Esophagus (tissue), 2 donors: ENCODE results near the gene CMIP. TPM values are rescaled to one million over a fixed set of nuclear protein-coding genes. Genes with fewer than 3 reads are reported as not detected.
A peak's percentile ranks its signal among the peaks of the same experiment; 100 is the strongest.

Experiments used
- H3K27ac ChIP-seq, 2 donors: one replicate each; pipeline ENCODE4 v1.5.1; 2013; ENCODE audit warnings: low read depth in 2 of 2, mild to moderate bottlenecking in 2 of 2, inconsistent platforms in 1 of 2, low read length in 1 of 2, moderate library complexity in 1 of 2
- H3K27me3 ChIP-seq, 2 donors: one replicate each; pipeline ENCODE4 v1.6.1; 2013; ENCODE audit warnings: low read length in 2 of 2, control low read depth in 1 of 2, mild to moderate bottlenecking in 1 of 2; ENCODE audit not compliant: insufficient read depth in 2 of 2, control insufficient read depth in 1 of 2
- H3K36me3 ChIP-seq, 2 donors: one replicate each; pipeline ENCODE4 v1.6.1; 2013; ENCODE audit warnings: low read length in 1 of 2; ENCODE audit not compliant: control insufficient read depth in 2 of 2, insufficient read depth in 2 of 2
- H3K4me1 ChIP-seq, 2 donors: one replicate each; pipeline ENCODE4 v1.6.1; 2013; ENCODE audit warnings: low read length in 1 of 2; ENCODE audit not compliant: control insufficient read depth in 2 of 2, insufficient read depth in 2 of 2
- H3K4me3 ChIP-seq, 2 donors: one replicate each; pipeline ENCODE4 v1.5.1; 2013; ENCODE audit warnings: low read length in 2 of 2, mild to moderate bottlenecking in 2 of 2, low read depth in 1 of 2, moderate library complexity in 1 of 2
- H3K9me3 ChIP-seq, 2 donors: one replicate each; pipeline ENCODE4 v1.6.1; 2013; ENCODE audit warnings: mild to moderate bottlenecking in 2 of 2, low read depth in 1 of 2, low read length in 1 of 2, moderate library complexity in 1 of 2; ENCODE audit not compliant: control insufficient read depth in 2 of 2, insufficient read depth in 1 of 2
- WGBS, 2 donors: extraction: QIAGEN DNeasy Blood & Tissue Kit; methylation state at CpG; one replicate each; pipeline ENCODE4 v1.1.7; 2013; 5-methylcytosine and 5-hydroxymethylcytosine counted together
- polyA plus RNA-seq, 2 donors: library from polyadenylated mRNA; stranded (reverse); fragments of 200-250 nt; gene quantifications; one replicate each; pipeline ENCODE4 v1.2.3, GENCODE V29; 2013
- donor health status: healthy with polysubstance abuse.
- donor health status: Bipolar disorder and iron deficiency.

The CMIP gene
- polyA plus RNA-seq, 2 donors, result 16.9 to 19.3 TPM

DNA sequence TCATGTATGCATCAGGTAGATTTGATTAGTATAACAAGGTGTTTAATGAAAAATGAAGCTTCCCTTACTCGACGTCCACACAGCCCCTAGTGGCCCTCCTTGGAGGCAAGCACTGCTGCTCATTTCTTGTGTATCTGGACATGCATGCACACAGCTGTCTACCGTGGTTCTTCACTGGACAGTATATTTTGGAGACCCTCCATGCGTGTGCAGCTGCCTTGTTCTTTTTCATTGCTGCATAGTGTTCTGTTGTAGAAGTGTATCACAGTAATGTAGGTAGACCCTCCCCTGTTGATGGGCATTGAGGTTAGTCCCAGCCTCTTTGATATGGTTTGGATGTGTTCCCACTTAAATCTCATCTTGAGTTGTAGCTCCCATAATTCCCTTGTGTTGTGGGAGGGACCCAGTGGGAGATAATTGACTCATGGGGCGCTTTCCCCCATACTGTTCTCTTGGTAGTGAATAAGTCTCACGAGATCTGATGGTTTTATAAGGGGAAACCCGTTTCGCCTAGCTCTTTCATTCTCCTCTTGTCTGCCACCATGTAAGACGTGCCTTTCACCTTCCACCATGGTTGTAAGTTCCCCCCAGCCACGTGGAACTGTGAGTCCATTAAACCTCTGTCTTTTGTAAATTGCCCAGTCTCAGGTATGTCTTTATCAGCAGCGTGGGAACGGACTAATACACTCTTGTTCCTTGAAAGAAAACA is 6.3 kb downstream of the CMIP start:
- H3K36me3 ChIP-seq, result peaks cover 0 to 11% of the 10 kb centered on the region in 2 donors
- no peak overlapping the region for H3K27ac ChIP-seq
- WGBS, 2 donors, result 86 to 90% methylated on average over 12 of the region's 12 CpGs
- H3K4me3 ChIP-seq, result no peak overlapping the region
- H3K27me3 ChIP-seq, result no peaks in the 10 kb centered on the region
- no peaks in the 10 kb centered on the region for H3K9me3 ChIP-seq
- H3K4me1 ChIP-seq, result peaks cover 3 to 40% of the 10 kb centered on the region in 2 donors

DNA sequence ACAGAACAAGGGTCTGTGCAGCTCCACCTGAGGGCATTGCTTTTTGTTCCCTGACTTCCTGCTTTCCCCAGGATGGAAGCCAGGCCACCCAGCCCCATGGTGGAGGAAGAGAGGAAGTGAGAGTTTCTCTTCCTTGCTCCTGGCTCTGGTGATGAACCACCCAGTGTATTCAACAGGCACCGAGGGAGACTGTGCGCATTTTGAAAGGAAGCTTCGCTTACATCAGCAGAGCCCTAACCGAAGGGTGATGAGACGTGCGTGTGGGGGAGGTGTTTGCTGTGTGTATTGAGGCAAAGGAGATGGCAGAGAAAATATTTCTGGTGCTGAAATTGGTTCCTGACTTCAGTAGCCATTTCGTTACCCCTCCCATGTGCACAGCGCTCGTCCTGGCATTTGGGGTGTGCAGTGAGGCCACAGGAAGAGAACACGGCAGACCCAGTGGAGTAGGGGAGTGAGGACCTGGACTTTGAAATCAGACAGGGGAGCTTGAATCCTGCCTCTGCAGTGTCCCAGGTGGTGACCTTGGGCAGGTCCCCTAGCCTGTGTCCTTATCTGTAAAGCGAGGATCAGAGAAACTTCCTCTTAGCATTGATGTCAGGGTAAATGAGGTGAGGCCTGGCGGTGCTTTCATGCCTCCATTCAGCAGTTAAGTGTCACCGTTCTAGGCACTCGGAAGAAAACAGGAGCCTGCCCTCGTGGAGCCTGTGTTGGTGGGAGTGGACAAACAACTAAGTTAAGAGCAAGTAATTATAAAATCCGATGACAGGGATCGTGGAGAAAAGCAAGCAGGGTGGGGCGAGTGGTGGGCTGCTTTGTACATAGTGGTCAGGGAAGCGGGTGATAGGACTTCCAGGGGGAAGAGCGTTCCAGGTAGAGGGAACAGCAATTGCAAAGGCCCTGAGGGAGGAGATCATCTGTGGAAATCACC is 7.4 kb downstream of the CMIP start:
- peak overlapping the region in 1 of 2 donors; percentile 36 for H3K27ac ChIP-seq
- H3K4me3 ChIP-seq, result no peak overlapping the region
- H3K9me3 ChIP-seq, result no peaks in the 10 kb centered on the region
- no peaks in the 10 kb centered on the region for H3K27me3 ChIP-seq
- peaks cover 3 to 48% of the 10 kb centered on the region in 2 donors for H3K4me1 ChIP-seq
- WGBS, 2 donors, result 61 to 78% methylated on average over 20 of the region's 20 CpGs
- H3K36me3 ChIP-seq, result peaks cover 0 to 17% of the 10 kb centered on the region in 2 donors

DNA sequence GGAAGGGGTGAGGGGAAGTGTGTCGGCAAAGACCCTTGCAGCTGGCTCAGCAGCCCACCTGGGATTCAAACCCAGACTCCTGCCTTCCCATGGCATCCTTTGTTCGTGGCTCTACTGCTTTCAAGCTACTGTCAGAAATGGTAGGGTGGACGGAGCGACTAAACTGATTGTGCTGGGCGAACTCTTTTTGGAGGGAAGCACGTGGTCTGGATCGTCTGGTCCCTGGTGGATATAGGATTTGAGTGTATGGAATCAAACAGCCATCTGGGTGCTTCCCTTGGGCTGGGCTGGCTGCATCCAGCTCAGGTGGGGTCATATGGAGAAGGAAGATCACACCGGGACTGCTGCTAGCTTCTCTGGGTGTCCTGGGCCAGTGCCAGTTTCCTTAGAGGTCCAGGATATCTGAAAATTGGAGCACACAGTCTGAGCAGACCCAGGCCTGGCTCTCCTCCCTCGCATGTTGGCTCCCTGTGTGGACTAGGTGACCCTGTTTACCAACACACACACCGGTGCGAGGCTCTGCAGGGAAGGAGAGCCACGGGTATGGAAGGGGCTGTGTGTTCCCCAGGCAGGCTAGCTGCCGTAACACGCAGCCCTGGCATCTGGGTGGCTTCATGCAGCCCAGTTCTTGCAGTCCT is 8.6 kb downstream of the CMIP start:
- no peak overlapping the region for H3K27ac ChIP-seq
- H3K4me1 ChIP-seq, result peaks cover 3 to 45% of the 10 kb centered on the region in 2 donors

DNA sequence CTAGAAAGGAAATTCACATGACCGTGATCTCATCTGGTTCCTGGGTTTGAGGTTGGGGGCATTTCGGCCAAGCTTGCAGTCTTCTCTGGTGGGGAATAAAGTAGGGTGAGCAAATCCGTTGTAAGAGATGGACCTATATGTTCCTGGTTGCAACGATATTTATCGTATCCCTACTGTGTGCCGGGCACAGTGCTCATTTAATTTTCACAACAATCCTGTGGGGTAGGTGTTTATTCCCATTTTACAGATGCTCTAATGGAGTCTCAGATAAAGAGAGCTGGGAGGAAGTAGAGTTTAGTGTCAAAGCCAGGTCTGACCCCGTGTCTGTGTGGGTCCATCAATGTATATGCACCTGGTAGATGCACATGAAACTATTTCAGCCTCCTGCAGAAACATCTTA is 9.4 kb downstream of the CMIP start:
- H3K9me3 ChIP-seq, result no peaks in the 10 kb centered on the region
- H3K36me3 ChIP-seq, result peaks cover 0 to 23% of the 10 kb centered on the region in 2 donors
- H3K4me1 ChIP-seq, result peaks cover 3 to 38% of the 10 kb centered on the region in 2 donors
- no peak overlapping the region for H3K4me3 ChIP-seq
- H3K27ac ChIP-seq, result no peak overlapping the region
- 87 to 91% methylated on average over 7 of the region's 7 CpGs for WGBS, 2 donors
- H3K27me3 ChIP-seq, result no peaks in the 10 kb centered on the region

More for the DNA sequence above, 8.6 kb downstream of the CMIP start:
- Histone ChIP-seq H3K36me3 (peaks cover 0 to 21% of the 10 kb centered on the region in 2 donors), H3K4me3 (no peak overlapping the region), H3K9me3 (no peaks in the 10 kb centered on the region), H3K27me3 (no peaks in the 10 kb centered on the region)
- 71 to 78% methylated on average over 14 of the region's 14 CpGs for WGBS, 2 donors

DNA sequence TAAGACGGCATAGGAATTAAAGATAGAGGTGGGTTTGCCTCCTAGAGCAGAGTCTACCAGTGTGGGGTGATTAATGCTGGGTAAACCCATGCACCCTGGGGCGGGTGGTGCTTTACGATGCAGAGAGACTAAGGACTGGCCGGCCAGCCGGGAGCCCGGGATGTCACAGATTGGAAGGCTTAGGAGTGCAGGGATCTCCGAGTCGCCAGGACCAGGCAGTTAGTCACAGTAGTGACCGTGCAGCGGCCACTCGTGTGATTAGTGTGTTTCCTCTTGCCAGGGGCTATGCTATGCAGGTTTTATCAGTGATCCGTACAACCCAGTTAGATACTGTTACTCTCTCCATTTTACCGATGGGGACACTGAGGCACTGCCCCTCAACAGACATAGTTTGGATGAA is 10.4 kb downstream of the CMIP start:
- Histone ChIP-seq H3K27ac (no peak overlapping the region), H3K4me3 (no peak overlapping the region), H3K36me3 (peaks cover 0 to 23% of the 10 kb centered on the region in 2 donors), H3K4me1 (peaks cover 3 to 40% of the 10 kb centered on the region in 2 donors), H3K27me3 (no peaks in the 10 kb centered on the region), H3K9me3 (no peaks in the 10 kb centered on the region)
- WGBS, 2 donors, result 91 to 97% methylated on average over 13 of the region's 13 CpGs

DNA sequence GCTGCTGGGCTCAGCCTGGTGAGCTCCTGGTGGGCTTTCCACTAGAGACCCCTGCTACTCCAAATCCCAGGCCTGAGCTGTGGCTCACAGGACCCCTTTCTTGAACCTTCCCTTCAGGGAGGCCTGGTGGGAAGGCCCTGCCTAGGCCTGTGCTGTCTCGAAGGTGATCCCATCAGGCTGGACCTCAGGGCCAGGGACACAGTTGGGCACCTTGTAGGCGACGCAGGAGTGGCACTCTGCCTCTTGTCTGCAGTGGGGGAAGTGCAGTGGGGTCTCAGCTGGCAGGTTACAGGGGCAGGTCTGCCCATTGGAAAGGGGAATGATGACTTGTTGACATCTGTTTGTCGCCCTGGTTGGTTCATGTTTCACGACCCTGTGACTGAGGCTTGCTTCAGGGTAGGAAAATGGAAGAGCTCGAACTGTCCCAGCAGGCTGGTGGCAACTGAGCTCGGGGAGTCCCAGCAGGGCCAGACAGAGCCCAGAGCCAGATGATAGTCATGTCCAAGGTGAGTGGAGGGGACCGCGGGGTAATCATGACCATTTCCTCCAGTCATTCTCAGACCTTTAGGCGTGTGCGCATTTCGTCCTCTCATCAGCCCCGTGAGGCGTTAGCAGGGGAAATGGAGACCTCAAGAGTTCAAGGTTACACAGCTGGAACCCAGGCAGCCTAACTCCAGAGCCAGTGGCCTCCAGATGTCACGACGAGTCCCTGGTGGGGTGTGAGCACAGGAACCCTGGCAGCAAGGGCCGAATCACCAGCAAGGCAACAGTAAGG is 11.3 kb downstream of the CMIP start:
- no peak overlapping the region for H3K27ac ChIP-seq
- H3K27me3 ChIP-seq, result no peaks in the 10 kb centered on the region
- no peaks in the 10 kb centered on the region for H3K9me3 ChIP-seq
- no peak overlapping the region for H3K4me3 ChIP-seq
- WGBS, 2 donors, result 80 to 85% methylated on average over 17 of the region's 17 CpGs
- peaks cover 0 to 24% of the 10 kb centered on the region in 2 donors for H3K36me3 ChIP-seq
- H3K4me1 ChIP-seq, result peaks cover 3 to 42% of the 10 kb centered on the region in 2 donors

DNA sequence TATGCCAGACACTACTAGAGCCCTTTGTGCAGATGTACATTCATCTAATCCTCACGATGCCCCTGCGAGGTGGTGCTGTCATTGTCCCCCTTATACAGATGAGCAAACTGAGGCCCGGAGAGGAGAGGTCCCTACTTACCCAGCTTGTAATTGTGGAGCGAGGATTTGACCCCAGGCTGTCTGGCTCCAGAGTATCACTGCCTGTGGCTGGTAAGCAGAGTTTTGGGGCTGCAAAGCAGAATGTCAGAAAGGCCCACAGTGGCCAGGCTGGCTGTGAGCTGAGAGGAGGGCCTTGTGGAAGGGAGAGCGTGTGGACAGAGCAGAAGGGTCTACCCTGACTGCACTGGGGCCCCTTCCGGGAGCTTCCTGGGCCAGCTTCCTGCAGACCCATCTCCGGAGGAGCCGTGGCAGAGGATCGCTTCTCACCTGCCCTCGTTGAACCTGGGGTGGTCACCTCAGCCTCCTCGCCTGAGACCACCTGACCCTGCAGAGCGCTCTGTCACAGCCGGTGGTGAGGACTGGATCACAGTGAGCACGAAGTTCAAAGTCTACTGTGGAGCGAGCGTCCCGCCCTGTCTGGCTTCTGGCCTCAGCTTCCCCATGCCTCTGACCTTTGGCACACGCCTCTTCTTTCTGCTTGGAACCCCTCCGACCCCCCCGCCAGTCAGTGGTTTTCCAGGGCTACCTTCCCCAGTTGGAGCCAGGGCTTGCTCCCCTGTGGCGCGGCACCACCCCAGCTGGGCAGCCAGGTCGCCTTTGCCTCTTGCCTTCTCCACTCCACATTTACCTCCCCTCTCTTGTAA is 12.1 kb downstream of the CMIP start:
- H3K4me3 ChIP-seq, result no peak overlapping the region
- peaks cover 0 to 26% of the 10 kb centered on the region in 2 donors for H3K36me3 ChIP-seq
- 76 to 88% methylated on average over 22 to 23 of the region's 23 CpGs for WGBS, 2 donors
- no peak overlapping the region for H3K27ac ChIP-seq
- H3K4me1 ChIP-seq, result peaks cover 3 to 39% of the 10 kb centered on the region in 2 donors
- no peaks in the 10 kb centered on the region for H3K27me3 ChIP-seq
- no peaks in the 10 kb centered on the region for H3K9me3 ChIP-seq

DNA sequence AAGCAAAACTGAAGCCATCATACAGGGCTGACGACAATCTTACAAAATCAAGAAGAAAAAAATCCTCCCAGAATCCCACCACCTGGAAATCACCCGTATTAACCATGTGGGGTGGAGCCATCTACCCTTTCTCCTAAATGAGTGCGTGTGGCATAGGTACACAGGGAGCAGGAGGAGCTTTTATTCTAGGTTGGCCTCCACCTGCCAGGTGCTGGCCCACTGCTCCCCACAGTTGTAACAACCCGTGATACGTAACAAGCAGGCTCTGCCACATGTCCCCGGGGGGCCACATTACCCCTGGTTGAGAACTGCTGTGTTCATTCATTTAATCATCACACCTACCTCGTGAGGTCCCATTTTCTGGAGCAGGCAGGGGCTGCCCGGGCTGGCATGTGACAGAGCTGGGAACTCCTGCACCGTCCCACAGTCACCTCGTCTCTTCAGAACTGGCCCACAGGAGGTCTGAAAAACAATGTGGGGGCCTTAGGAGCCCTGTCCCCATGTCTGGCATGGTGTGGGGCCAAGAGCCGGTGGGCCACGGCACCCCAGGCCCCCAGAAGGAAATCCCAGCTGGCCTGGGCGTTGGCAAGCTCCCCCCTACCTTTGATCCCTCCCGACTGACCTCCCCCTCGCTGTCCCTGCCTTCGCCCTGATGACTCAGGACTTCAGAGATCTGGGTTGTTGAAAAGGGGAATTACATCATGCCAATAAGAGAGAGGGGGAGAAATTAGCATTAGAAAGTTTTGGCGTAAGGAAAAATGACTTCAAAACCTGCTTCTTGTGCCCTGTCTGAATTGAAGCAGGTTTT is 12.9 kb downstream of the CMIP start:
- Histone ChIP-seq H3K9me3 (no peaks in the 10 kb centered on the region), H3K27me3 (no peaks in the 10 kb centered on the region), H3K4me1 (peaks cover 0 to 32% of the 10 kb centered on the region in 2 donors), H3K27ac (peak overlapping the region in 1 of 2 donors; percentile 24), H3K4me3 (no peak overlapping the region), H3K36me3 (peaks cover 0 to 26% of the 10 kb centered on the region in 2 donors)
- 45 to 51% methylated on average over 17 of the region's 17 CpGs for WGBS, 2 donors
